ENCODE data around the gene ADH1C.
A peak's percentile ranks its signal among the peaks of the same experiment; 100 is the strongest.
"Not testable (repeated sequence)": the region's sequence is repeated elsewhere in the genome, so short reads cannot be mapped to it uniquely, and the experiment has no call there.

ADH1C gene

GRCh38 chr4:99352602-99353537 is at the start of gene ADH1C:
ADH1C (minus strand) TSS chr4:99352746; CDS start chr4:99352675, 71 bp downstream.
- no peak for DNase-seq (ENCODE audit: low read depth)

DNA sequence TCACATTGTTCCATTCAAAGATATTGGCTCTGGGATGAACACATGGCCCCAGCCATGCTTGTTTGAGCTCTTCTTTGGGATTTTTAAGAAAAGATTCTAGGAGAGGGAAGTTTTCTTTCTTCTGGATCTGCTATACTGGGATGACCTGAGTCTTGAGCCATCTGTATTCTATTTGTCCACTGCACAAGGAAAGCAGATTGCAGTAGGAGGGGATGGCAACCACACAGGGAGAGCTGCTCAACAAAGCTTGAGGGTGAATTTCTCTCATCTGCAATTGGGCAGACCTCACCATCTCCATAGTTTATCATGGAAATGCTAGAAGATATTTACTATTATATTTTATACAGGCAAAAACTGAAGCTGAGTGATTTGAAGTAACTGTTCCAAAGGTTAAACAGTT is 48.3 kb upstream of the ADH1C start:
- DNase-seq (ENCODE audit: low read depth), result peak; percentile 30

GRCh38 chr4:99399017-99399416 is 46.5 kb upstream of the ADH1C start:
- DNase-seq (ENCODE audit: low read depth), result no peak

- DNase-seq (ENCODE audit: low read depth), result peak; percentile 77
Measured at GRCh38 chr4:99395595-99396364, 43.2 kb upstream of the ADH1C start.

GRCh38 chr4:99394896-99395295 is 42.4 kb upstream of the ADH1C start:
- peak; percentile 51 for DNase-seq (ENCODE audit: low read depth)

DNA sequence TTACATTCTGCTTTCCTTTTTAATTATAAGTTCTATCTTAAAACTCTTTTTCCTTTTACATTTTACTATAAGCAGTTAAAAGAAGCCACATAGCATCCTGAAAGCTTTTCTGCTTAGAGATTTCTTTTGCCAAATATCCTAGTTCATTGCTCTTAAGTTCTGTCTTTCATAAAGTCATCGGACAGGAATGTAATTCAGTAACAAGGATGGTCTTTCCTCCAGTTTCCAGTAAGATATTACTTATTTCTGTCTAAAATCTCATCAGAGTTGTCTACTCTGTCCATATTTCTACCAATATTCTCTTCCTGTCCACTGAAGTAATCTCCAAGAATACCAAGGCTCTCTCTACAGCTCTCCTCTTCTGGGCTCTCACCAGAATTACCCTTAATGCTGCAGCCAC is 37.5 kb upstream of the ADH1C start:
- peak; percentile 88 for DNase-seq (ENCODE audit: low read depth)

GRCh38 chr4:99389606-99390005 is 37.1 kb upstream of the ADH1C start:
- peak; percentile 70 for DNase-seq (ENCODE audit: low read depth)

DNA sequence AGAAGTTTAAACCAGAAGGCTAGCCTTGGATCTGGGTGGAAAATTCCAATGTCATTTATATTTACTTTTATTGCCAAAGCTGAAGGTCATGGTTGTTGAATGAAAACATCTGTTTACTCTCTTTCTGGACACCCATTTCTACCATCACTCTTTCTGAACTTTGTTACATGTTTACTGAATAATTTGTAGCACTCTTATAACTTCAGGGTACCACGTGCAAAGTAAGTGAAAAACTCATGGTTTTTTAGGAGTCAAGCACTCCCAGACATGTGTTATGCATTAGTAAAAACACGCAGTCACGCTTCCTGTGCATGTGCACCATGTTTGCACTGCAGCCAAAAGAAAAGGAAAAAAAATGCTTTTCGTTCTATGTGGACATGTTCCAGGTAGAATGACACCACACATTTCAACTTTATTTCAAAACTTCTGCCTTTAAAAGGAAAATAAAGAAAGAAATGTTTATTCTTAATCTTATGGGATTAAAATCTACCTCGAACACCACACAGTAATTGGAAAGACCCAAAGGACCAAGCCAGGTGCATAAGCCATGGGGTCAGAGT is 31.4 kb upstream of the ADH1C start:
- DNase-seq (ENCODE audit: low read depth), result peak; percentile 99

DNA sequence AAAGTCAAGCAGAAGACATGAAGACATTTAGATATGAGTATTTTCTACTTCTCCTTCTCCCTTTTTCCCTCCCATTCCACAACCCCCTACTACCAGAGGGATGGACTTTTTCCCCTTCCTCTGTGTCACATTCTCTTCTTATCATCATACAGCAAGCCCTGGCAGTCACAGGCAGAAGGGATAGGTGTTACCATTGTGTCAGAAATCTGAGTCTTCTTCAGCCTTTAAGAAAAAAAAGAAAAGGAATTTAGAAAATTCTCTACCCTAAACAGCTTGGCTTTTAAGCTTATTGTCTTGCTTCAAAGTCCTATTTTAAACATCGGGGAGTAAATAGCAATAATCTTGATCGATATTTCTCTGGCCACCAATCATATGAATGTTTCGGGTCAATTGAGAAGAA is 30.9 kb upstream of the ADH1C start:
- no peak for DNase-seq (ENCODE audit: low read depth)

DNA sequence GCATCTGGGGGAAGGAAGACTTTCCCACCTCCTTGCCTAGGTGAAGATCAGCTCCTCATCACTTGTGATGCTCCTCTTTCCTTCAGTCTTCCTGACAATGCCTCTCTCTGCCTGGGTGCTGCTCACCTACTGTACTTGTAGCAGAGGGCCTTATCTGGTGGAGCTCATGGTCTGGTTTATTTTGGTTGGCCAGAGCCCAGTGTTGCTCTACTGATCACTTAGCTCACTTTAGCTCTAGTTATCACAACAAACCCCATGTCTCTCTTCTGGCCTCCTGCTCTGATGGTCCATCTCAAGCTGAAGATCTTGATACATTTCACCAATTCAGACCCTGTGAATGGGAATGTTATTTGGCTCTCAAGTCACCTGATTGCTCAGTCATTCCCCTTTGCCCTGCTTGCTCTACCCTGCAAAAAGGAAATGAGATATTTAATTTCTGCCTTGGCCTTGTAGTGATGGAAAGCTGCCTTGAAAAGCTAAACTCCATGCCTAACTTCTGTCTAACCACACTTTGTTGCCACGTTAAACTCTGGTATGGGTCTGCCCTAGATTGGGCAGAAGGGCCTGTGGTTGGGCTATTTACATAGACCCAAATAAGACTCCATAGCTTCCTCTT is 30.3 kb upstream of the ADH1C start:
- DNase-seq (ENCODE audit: low read depth), result peak; percentile 74

GRCh38 chr4:99381588-99382175 is 29.1 kb upstream of the ADH1C start:
- no peak for DNase-seq (ENCODE audit: low read depth)

GRCh38 chr4:99379571-99379970 is 27.0 kb upstream of the ADH1C start:
- DNase-seq (ENCODE audit: low read depth), result no peak

- DNase-seq (ENCODE audit: low read depth), result no peak
Measured at GRCh38 chr4:99378876-99379275, 26.3 kb upstream of the ADH1C start.

- peak; percentile 76 for DNase-seq (ENCODE audit: low read depth)
Measured at GRCh38 chr4:99377341-99377740, 24.8 kb upstream of the ADH1C start.

- DNase-seq (ENCODE audit: low read depth), result not testable (repeated sequence)
Measured at GRCh38 chr4:99372464-99372863, 19.9 kb upstream of the ADH1C start.

DNA sequence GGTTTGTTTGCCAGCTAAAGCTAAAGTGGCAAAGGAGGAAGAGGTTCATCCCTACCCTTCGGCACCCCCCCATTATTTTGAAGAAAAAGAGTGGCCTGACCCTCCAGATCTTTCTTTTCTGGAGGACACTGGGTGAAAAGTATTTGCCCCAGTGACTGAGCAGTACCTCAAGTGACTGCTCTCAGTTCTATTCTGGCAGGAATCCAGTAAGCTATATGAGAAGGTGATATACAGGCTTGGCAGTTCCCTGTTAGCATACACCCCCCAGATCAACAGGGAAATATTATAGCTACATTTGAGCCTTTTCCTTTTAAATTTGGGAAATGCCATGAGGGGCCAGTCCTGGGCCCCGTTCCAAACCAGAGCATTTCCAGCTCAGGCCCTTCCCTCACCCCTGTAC is 15.3 kb upstream of the ADH1C start:
- not testable (repeated sequence) for DNase-seq (ENCODE audit: low read depth)

- DNase-seq (ENCODE audit: low read depth), result peak; percentile 82
Measured at GRCh38 chr4:99366491-99366890, 13.9 kb upstream of the ADH1C start.

- no peak for DNase-seq (ENCODE audit: low read depth)
Measured at GRCh38 chr4:99362768-99363167, 10.2 kb upstream of the ADH1C start.

- no peak for DNase-seq (ENCODE audit: low read depth)
Measured at GRCh38 chr4:99361899-99362275, 9.3 kb upstream of the ADH1C start.

DNA sequence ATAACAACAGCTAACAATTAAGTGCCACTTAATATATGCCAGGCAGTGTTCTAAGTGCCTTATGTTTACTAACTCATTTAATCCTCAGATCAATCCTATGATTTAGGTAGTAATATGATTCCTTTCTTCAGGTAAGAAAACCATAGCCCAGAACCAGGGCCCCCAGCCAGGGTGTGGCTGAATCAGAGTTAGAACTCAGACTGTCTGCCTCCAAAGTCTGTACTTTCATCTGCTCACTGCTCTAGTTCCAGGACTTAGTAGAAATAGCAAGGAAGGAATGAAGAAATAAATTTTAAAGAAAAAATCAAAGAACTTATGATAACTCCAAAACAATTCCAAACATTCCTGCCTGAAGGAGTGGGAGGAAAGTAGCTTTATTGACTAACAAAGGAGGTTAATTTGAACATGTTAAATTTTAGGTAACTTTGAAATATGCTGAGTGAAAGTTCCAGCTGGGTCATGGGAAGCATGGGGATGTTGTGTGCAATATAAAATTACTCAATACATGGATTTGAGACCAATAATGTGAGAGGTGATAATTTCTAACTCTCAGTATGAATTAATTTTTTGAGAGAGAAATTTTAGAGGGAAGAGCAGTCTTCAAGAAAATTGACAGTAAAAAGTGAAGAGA is 8.8 kb upstream of the ADH1C start:
- DNase-seq (ENCODE audit: low read depth), result no peak

- no peak for DNase-seq (ENCODE audit: low read depth)
Measured at GRCh38 chr4:99359480-99360204, 7.1 kb upstream of the ADH1C start.
